Left forelimb (tissue), 1 donor: Measurements from ENCODE around the gene CDK17.

ENCODE experiments used
- DNase-seq: peaks from one replicate; pipeline ENCODE4 v3.0.0-alpha.2; 2018; ENCODE audit warnings: low spot score

The CDK17 gene

GRCh38 chr12:96261557-96261956, 138.7 kb downstream of the CDK17 start:
- no peak for DNase-seq

- no peak for DNase-seq
Observed at GRCh38 chr12:96260644-96261043, 139.6 kb downstream of the CDK17 start.

- no peak for DNase-seq
Observed at GRCh38 chr12:96260231-96260630, 140.0 kb downstream of the CDK17 start.

DNA sequence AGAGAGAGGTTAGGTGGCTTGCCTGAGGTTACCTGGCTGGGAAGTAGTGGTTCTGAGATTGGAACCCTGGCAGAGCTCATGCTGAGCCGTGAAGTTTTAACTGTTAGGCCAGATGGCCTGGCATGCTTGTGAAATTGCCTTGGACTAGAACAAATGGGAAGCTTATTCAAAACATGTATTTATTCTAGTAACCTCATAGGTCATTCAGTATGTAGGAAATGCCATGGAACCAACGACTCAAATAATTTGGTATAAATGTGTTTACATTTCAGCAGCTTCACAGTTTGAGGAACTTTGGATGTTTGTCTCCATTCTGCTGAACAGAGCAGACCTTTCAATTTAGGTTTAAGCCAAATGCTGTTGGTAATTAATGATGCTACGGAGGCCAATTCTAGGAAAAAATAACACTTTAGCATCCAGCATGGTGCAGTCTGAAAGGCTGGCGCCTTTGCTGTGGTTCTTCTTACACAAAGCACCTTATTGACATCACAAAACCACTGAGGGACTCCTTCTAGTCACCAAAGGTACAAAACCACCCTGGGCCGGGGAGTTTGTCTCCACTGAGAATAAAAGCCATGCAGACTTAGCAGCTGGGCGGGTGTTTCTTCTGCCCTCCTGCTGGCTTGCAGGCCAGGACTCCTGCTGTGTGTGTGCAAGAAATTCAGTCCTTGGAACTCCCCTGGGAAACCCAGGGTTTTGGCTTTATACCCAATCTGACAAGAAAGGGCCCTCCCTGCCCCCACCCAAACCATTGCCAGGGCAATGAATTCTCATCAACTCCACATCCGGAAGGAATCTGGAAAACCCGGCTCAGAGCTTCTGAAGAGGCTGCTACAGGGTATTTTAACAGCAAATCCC, 141.9 kb downstream of the CDK17 start:
- no peak for DNase-seq

- no peak for DNase-seq
Observed at GRCh38 chr12:96257550-96258103, 142.6 kb downstream of the CDK17 start.

DNA sequence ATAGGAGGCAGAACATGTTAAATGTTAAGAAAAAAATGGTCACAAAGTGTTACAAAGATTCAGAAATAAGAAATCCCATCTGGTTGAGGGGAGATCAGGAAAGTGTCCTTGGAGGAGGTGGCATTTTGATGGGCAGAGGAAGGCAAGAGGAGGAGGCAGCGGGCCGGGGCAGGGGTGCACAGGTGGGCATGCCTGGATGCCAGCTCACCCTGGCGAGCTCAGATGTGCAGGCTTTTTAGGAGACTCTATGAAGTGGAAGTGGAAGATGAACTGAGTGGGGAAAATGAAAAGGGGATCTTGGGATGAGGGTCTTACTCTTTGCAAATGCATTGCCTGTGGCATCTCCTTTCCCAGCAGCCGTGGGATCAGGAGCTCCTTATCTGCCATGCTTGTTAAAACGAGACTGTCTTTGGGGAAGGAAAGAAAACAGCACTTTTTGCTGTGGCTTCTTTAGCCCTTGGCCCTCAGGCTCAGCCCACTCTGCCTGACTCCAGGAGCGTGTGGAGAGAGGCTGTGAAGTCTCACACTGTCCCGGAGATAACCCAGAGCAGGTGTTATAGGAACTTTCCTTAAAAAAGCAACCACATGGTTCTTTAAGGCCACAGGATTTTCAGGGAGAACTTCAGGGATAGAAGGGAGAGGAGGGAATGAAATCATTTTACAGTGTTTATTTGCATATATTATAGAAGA, 143.4 kb downstream of the CDK17 start:
- no peak for DNase-seq

- no peak for DNase-seq
Observed at GRCh38 chr12:96255077-96255476, 145.2 kb downstream of the CDK17 start.

DNA sequence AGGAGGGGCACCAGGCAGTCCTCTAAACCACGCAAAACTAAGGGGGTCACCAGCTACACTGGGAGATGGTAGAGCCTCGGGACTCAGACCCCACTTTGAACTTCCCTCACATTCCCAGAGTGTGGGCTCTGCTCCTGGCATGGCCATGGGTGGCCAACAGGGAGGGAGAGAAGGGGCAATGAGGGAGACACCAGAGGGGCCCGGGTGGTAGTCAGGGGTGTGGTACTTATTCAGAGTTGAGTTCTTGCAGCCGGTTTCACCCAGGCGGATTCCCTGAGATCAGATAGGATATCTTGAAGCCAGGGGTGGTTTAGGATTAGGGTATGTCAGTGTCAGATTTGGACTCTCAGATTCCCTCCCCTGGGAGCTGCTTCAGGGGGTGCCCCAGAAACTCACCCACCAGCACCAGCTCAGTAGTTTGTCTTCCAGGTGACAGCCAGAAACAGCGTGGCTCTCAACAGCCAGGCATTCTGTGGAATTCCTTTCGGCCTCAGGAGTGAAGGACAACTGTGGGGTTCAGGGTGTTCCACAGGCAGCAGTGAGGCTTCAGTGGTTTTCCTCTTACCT, 150.0 kb downstream of the CDK17 start:
- no peak for DNase-seq

DNA sequence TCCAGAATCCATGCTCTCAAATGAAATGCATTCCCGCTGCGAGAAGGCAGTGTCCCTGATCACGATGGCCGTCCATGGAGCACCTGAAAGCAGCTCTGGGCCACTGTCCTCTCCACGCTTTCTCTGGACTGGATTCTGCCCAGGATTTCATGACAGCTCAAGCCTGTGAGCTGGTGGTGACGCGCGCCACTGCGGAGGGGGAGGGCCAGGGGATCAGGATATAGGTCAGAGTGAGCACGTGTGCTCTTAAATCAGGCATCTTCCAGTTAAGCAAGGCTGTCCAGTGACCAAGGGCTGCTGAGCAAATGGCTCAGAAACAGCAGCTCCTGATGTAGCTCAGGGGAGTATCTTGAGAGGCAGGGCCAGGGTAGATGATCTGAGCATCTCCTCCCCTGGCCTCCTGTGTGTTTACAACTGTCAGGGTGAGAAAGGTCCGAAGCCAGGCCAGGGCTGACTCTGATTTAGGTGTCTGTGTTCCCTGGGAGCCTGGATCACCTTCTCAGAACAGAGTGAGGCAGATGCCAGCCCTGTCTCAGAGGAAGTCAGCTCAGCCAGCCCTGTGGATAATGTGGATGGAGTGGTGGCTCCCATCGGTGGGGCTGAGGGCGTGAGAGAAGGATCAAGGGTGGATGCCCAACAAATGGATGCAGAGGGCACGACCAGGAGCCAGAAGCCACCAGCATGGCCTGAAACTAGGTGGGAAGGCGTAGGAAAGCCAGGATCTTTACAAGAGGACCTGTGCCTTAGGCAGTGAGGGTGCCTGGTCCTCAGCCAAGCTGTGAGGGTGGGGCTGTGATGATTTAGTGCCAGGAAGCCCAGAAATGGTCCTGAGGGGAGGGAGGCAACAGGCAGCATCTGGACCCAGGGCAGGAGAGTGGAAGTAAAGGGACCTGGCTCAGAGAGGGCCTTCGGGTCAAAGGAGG, 150.8 kb downstream of the CDK17 start:
- no peak for DNase-seq

DNA sequence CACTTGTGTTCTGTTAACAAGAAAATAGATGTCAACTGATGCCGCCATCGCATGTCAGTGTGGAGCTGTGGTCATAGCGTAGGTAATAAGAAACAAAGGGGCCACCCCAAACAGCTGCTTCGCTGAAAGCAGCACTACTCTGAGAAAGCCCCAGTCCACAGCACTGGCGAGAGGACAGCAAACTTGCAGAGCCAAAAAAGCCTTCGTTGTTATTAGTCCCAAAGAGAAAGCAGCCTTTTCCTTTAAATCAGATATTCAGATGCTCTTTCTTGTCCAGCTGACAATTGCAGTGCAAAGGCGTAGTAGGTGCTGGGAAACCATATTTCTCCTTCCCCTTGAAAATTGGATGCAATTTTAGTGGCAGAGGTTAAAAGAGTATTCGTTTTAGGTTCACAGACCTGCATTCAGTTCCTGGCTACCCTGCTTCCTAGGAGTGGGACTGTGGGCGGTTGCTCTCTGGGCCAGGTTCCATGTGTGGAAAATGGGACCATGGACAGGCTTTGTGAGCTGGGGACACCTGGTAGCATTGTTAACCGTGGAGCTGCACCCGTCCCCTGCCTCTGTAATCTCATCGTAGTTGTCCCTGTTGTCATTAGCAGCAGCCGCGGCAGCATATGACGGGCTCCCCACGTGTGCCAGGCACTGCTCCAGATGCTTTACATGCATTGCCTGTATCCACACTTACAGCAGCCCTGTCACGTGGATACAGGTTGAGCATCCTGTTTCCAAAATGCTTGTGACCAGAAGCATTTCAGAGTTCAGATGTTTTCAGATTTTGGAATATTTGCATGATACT, 151.9 kb downstream of the CDK17 start:
- DNase-seq = no peak

GRCh38 chr12:96247563-96247962, 152.7 kb downstream of the CDK17 start:
- no peak for DNase-seq

- DNase-seq = peak; percentile 56
Observed at GRCh38 chr12:96246926-96247505, 153.2 kb downstream of the CDK17 start.

- DNase-seq = peak; percentile 9
Observed at GRCh38 chr12:96244826-96245225, 155.4 kb downstream of the CDK17 start.

DNA sequence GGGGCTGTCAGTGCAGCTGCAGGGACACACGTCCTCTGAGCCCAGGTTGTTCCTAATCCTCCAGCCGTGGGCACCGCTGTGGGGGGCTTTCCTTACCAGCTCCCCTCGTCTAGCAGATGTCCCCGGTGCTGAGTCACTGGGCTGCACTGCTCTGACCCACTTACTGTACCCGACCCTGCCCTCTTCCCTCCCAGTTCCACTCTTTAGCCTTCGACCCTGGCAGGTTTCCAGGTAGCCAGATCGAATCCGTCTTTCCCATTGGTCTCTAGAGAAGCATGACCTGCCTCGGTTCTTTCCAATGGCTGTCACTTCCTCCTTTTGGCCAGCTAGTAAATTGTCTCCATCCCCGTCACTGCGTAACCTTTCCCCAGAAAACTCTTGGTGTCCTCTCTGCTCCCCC, 157.6 kb downstream of the CDK17 start:
- no peak for DNase-seq

- DNase-seq = no peak
Observed at GRCh38 chr12:96241846-96242256, 158.4 kb downstream of the CDK17 start.

- no peak for DNase-seq
Observed at GRCh38 chr12:96241431-96241830, 158.8 kb downstream of the CDK17 start.

- no peak for DNase-seq
Observed at GRCh38 chr12:96240656-96241055, 159.6 kb downstream of the CDK17 start.

DNA sequence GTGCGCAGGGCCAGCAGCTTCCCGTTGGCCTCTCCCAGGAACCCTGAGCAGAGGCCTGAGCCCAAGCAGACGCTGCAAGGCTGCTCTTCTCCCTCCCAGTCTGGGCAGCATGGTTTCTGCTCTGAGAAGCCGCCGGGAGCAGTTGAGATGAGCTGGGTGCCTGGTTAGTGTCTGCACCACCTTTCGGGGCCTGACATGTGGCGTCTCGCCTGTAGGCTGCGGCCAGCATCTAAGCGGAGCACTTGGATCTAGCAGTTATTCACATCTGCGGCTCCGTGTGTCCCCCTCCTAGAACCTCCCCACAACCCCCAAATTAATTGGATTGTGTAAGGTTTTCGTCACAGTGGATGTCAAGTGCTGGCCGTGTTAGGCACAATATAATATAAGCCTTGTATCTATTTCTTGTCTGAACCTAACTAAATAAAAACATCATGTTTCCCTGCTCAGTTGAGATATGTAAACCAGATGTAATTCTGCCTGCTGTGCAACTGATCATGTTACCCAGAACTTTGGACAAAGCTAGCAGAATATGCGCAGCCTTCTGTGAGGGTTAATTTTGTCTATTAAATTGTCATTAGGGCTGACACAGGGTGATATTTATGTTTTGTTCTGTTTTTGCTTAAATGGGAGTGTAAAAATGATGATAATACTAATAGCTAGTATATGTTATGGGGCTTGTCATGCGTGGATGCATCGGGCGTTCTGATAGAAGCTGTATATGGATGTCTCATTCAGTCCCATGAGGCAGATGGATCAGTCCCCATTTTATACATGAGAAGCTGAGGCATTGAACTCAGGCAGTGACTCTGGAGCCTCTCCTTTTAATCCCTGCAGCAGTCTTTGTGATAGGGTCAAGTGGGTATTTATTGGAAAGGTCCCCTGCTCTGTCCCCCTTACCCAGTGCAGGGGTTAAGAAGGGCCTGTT, 160.3 kb downstream of the CDK17 start:
- no peak for DNase-seq

DNA sequence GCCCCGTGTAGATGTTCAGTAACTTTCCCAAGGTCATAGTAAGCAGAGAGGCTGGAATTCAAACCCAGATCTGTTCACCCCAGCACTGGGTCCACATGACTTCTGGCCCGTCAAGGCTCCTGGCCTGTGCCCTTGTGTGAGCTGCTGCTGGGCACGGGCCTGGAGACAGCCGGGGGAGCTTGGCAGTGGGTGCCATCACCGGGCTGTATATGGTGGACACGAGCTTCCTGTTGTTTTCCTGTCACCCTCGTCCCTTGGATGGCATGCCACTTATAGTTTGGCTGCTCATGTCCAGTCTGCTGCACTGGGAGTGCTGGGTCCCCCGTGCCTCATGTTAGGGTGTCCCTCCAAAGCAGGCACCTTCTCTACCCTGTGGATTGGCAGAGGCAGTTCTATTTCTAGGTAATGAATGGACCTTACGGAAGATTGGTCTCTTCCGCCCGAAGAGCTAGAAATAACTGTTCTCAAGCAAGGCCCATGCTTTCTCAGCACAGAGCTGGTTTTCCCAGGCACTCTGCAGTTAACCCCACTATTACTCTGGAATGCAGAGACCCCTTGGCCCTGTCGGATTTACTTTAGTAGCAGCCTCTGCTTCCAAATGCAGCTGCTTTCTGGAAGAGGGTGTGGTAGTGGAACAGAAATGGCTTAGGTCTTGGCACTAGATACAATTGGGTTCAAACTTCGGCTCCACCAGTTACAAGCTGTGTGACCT, 161.7 kb downstream of the CDK17 start:
- DNase-seq = no peak
